Measurements from ENCODE around the gene SFT2D1. TPM values are rescaled to one million over a fixed set of nuclear protein-coding genes. Genes with fewer than 3 reads are reported as not detected.

The SFT2D1 gene
- total RNA-seq = 42.0 and 43.9 TPM in 2 replicates

GRCh38 chr6:166342349-166343149, at the start of gene SFT2D1:
Gene SFT2D1 (minus strand): TSS chr6:166342545. CDS start chr6:166342481, 64 bp downstream.

GRCh38 chr6:166382933-166383801, 40.8 kb upstream of the SFT2D1 start, which contains the start of gene MPC1:
Gene MPC1 (minus strand): TSS chr6:166382940. CDS start chr6:166382876, 64 bp downstream.

GRCh38 chr6:166308033-166308768, 34.1 kb downstream of the SFT2D1 start, which contains the start of gene PRR18:
Gene PRR18 (minus strand): TSS chr6:166308392. CDS start chr6:166308142, 250 bp downstream.

Other genes with a start within 250 kb of the SFT2D1 start
- gene TBXT, start 174.7 kb downstream of the SFT2D1 start, total RNA-seq = not detected in 2 replicates
- 0.05 TPM in 1 of 2 replicates, not detected in the other for gene PRR18, start 34.2 kb downstream of the SFT2D1 start, total RNA-seq
- 22.4 and 28.4 TPM in 2 replicates for gene MPC1, start 40.4 kb upstream of the SFT2D1 start, total RNA-seq
- gene RAMACL, start 244.1 kb upstream of the SFT2D1 start, total RNA-seq = 2.1 and 3.2 TPM in 2 replicates

All from cardiac ventricle fibroblast (primary cell).